ENCODE results near the gene PIBF1.

- TF ChIP-seq NKRF (conservative IDR thresholded peaks at IDR 0.05) (no peak), NR2C2 (IDR thresholded peaks at IDR 0.05; ENCODE audit: borderline replicate concordance, control insufficient read depth, insufficient read length, low read depth) (no peak), MYC (IDR thresholded peaks at IDR 0.05; ENCODE audit: insufficient read depth, insufficient read length, insufficient replicate concordance, low read length, severe bottlenecking) (no peak), EGR1 (IDR thresholded peaks at IDR 0.05; ENCODE audit: borderline replicate concordance in 1 of 2, low read depth in 2 of 2, low read length in 2 of 2) (no peak), SIN3A (IDR thresholded peaks at IDR 0.05; ENCODE audit: low read depth, low read length) (no peak), ZBTB33 (IDR thresholded peaks at IDR 0.05) (no peak)
Measured at GRCh38 chr13:73038064-73038463, 256.1 kb downstream of the PIBF1 start.

Data from GM12878 (cell line).